SK-N-SH (cell line): ENCODE measurements around the gene SFXN5. TPM values are rescaled to one million over a fixed set of nuclear protein-coding genes. Genes with fewer than 3 reads are reported as not detected.

Experiments used
- CTCF ChIA-PET: fragments of 300-600, 350-600 bp; formaldehyde crosslinking; extraction: SDS; loops from one replicate; lab custom pipeline; 2021; lab: Yijun Ruan, JAX
- POLR2A ChIA-PET: fragments of 350-600 bp; sonication (Branson Sonifier 250); formaldehyde crosslinking; extraction: SDS; loops from one replicate; lab custom pipeline; 2020; ENCODE audit warnings: antibody characterized with exemption, inconsistent platforms; lab: Yijun Ruan, JAX
- DNase-seq: peaks from one replicate; pipeline ENCODE4 v3.0.0; 2012
- H2AFZ ChIP-seq: fragments of 200-600 bp; sonication (generic); 2 replicates; pipeline ENCODE4 v1.8.1; 2016; ENCODE audit warnings: antibody characterized with exemption, mild to moderate bottlenecking, low read depth
- H3F3A ChIP-seq: fragments of 200-600 bp; sonication (generic); replicated peaks from 2 replicates; pipeline ENCODE3; 2016; ENCODE audit warnings: antibody characterized with exemption, mild to moderate bottlenecking; ENCODE audit not compliant: insufficient read depth
- H3K27ac ChIP-seq, 2 experiments: fragments of 200-500 bp in 1 of 2; fragments of 200-600 bp in 1 of 2; sonication (Bioruptor generic) in 1 of 2; sonication (generic), shearing (Covaris generic) in 1 of 2; 2 replicates each; pipeline versions ENCODE4 v1.5.1 to v1.6.1; 2014 to 2016; ENCODE audit warnings: low read depth in 2 of 2, inconsistent platforms in 1 of 2, low read length in 1 of 2, mild to moderate bottlenecking in 1 of 2, mixed read lengths in 1 of 2
- H3K27me3 ChIP-seq: fragments of 200-600 bp; sonication (generic), shearing (Covaris generic); 2 replicates; pipeline ENCODE4 v1.6.1; 2016; ENCODE audit warnings: mixed run types; ENCODE audit not compliant: insufficient read depth
- H3K36me3 ChIP-seq, 2 experiments: fragments of 200-500 bp in 1 of 2; fragments of 200-600 bp in 1 of 2; sonication (Bioruptor generic) in 1 of 2; sonication (generic) in 1 of 2; replicated peaks in 1 of 2; 2 replicates each; pipeline versions ENCODE3 to v1.5.1; 2014 to 2016; ENCODE audit warnings: low read length in 1 of 2, mild to moderate bottlenecking in 1 of 2; ENCODE audit not compliant: insufficient read depth in 2 of 2, control insufficient read depth in 1 of 2
- H3K4me1 ChIP-seq, 2 experiments: fragments of 200-500 bp in 1 of 2; fragments of 200-600 bp in 1 of 2; sonication (Bioruptor generic) in 1 of 2; sonication (generic), shearing (Covaris generic) in 1 of 2; 2 replicates each; pipeline versions ENCODE4 v1.5.1 to v1.6.1; 2014 to 2016; ENCODE audit warnings: low read depth in 1 of 2, low read length in 1 of 2, mixed run types in 1 of 2; ENCODE audit not compliant: insufficient read depth in 2 of 2, control insufficient read depth in 1 of 2
- H3K4me2 ChIP-seq: fragments of 200-600 bp; sonication (generic), shearing (Covaris generic); 2 replicates; pipeline ENCODE4 v1.6.1; 2017; ENCODE audit warnings: mixed run types
- H3K4me3 ChIP-seq, 2 experiments: fragments of 200-500 bp in 1 of 2; fragments of 200-600 bp in 1 of 2; sonication (Bioruptor generic) in 1 of 2; sonication (generic), shearing (Covaris generic) in 1 of 2; 2 replicates each; pipeline versions ENCODE4 v1.5.1 to v1.8.1; 2014 to 2016; ENCODE audit warnings: low read depth in 2 of 2, inconsistent platforms in 1 of 2, low read length in 1 of 2, mild to moderate bottlenecking in 1 of 2, mixed read lengths in 1 of 2, moderate library complexity in 1 of 2
- H3K79me2 ChIP-seq: fragments of 200-600 bp; sonication (generic); 2 replicates; pipeline ENCODE4 v1.8.1; 2017; ENCODE audit warnings: mild to moderate bottlenecking; ENCODE audit not compliant: insufficient read depth
- H3K9ac ChIP-seq: fragments of 200-600 bp; sonication (generic); 2 replicates; pipeline ENCODE4 v1.6.1; 2017; ENCODE audit warnings: mixed run types
- H3K9me2 ChIP-seq: fragments of 200-600 bp; sonication (generic); 2 replicates; pipeline ENCODE4 v1.6.1; 2017; ENCODE audit warnings: mixed run types
- H3K9me3 ChIP-seq: fragments of 200-600 bp; sonication (generic); 2 replicates; pipeline ENCODE4 v1.6.1; 2017; ENCODE audit warnings: mixed run types, mild to moderate bottlenecking, moderate library complexity
- H4K20me1 ChIP-seq: fragments of 200-600 bp; sonication (generic); 2 replicates; pipeline ENCODE4 v1.6.1; 2017; ENCODE audit warnings: mild to moderate bottlenecking, mixed run types; ENCODE audit not compliant: insufficient read depth
- EP300 ChIP-seq, 2 experiments: IDR thresholded peaks; 2 replicates each; pipeline versions ENCODE4 v1.4.0 to v1.6.1; 2012; ENCODE audit warnings: borderline replicate concordance in 1 of 2, low read depth in 1 of 2, low read length in 1 of 2
- FOSL2 ChIP-seq: IDR thresholded peaks from 2 replicates; pipeline ENCODE4 v1.4.0; 2012; ENCODE audit warnings: low read depth, mild to moderate bottlenecking, moderate library complexity, borderline replicate concordance
- FOXJ3 ChIP-seq: sonication (generic); formaldehyde crosslinking; IDR thresholded peaks from 2 replicates; pipeline ENCODE4 v1.5.1; 2020; ENCODE audit warnings: mild to moderate bottlenecking, missing genetic modification reagents
- GABPA ChIP-seq: IDR thresholded peaks from 2 replicates; pipeline ENCODE4 v1.4.0; 2012; ENCODE audit warnings: low read depth, mild to moderate bottlenecking
- GATA2 ChIP-seq: sonication (generic); formaldehyde crosslinking; IDR thresholded peaks from 2 replicates; pipeline ENCODE4 v1.5.0; 2020; ENCODE audit warnings: mild to moderate bottlenecking, missing genetic modification reagents
- NRF1 ChIP-seq: IDR thresholded peaks from 2 replicates; pipeline ENCODE4 v1.6.1; 2012; ENCODE audit warnings: low read depth, mild to moderate bottlenecking, low read length
- RCOR1 ChIP-seq: fragments of 150-350 bp; IDR thresholded peaks from 2 replicates; pipeline ENCODE4 v1.6.1; 2017; ENCODE audit warnings: antibody characterized with exemption, low read length
- RXRA ChIP-seq: IDR thresholded peaks from 2 replicates; pipeline ENCODE4 v1.4.0; 2012; ENCODE audit warnings: low read depth, mild to moderate bottlenecking, borderline replicate concordance
- SMC3 ChIP-seq: IDR thresholded peaks from 2 replicates; pipeline ENCODE4 v1.6.1; 2012; ENCODE audit warnings: low read depth, low read length, improper control_type of control experiment
- TCF12 ChIP-seq: IDR thresholded peaks from 2 replicates; pipeline ENCODE4 v1.4.0; 2012
- TEAD4 ChIP-seq: IDR thresholded peaks from 2 replicates; pipeline ENCODE4 v1.4.0; 2012; ENCODE audit warnings: mild to moderate bottlenecking, borderline replicate concordance; ENCODE audit not compliant: insufficient read depth
- WGBS: methylation state at CpG from one replicate; pipeline ENCODE4 v1.1.6; 2017; ENCODE audit warnings: low lambda C conversion rate; 5-methylcytosine and 5-hydroxymethylcytosine counted together
- polyA plus RNA-seq, 3 experiments: library from polyadenylated mRNA; depleted of rRNA; stranded (reverse); fragments of >200 nt; gene quantifications; 2 replicates each; pipeline ENCODE4 v1.2.3, GENCODE V29; 2012
- TF ChIP-seq, protein P1 (sequence below): fragments of 200-600 bp; sonication (generic); IDR thresholded peaks from 2 replicates; pipeline ENCODE4 v1.6.1; 2017; ENCODE audit warnings: antibody characterized with exemption, mild to moderate bottlenecking, moderate library complexity
- TF ChIP-seq, protein P2 (sequence below): IDR thresholded peaks from 2 replicates; pipeline ENCODE4; 2012
- TF ChIP-seq, protein P3 (sequence below): IDR thresholded peaks from 2 replicates; pipeline ENCODE4 v1.4.0; 2012; ENCODE audit warnings: low read depth, borderline replicate concordance
- TF ChIP-seq, protein P4 (sequence below): IDR thresholded peaks from 2 replicates; pipeline ENCODE4 v1.4.0; 2012; ENCODE audit warnings: low read depth, borderline replicate concordance

The SFXN5 gene
- polyA plus RNA-seq, 1 of the 3 experiments (the other 2 are of a cell fraction) = 9.9 TPM

DNA sequence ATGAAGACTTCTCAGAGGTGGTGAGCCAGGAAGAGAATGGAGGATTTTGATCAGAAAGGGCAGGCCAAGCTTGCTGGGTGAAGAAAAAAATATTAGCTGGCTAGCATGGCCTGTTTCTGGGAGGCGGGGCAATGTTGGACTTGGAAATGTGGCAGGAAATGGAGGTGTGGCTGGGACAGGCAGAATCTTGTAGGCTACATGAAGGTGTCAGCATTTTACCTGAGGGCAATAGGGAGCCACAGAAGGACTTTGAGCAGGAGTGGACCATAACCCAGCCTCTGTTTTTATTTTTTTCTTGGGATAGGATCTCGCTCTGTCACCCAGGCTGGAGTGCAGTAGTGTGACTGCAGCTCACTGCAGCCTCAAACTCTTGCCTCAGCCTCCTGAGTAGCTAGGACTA is 122.5 kb downstream of the SFXN5 start:
- TF ChIP-seq RCOR1 (no peak), GATA2 (CRISPR knock-in tag) (no peak), FOSL2 (no peak), NRF1 (no peak), FOXJ3 (CRISPR knock-in tag) (no peak), RXRA (no peak)
- TF ChIP-seq, protein P1, sequence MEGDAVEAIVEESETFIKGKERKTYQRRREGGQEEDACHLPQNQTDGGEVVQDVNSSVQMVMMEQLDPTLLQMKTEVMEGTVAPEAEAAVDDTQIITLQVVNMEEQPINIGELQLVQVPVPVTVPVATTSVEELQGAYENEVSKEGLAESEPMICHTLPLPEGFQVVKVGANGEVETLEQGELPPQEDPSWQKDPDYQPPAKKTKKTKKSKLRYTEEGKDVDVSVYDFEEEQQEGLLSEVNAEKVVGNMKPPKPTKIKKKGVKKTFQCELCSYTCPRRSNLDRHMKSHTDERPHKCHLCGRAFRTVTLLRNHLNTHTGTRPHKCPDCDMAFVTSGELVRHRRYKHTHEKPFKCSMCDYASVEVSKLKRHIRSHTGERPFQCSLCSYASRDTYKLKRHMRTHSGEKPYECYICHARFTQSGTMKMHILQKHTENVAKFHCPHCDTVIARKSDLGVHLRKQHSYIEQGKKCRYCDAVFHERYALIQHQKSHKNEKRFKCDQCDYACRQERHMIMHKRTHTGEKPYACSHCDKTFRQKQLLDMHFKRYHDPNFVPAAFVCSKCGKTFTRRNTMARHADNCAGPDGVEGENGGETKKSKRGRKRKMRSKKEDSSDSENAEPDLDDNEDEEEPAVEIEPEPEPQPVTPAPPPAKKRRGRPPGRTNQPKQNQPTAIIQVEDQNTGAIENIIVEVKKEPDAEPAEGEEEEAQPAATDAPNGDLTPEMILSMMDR = no peak
- TF ChIP-seq, protein P2, sequence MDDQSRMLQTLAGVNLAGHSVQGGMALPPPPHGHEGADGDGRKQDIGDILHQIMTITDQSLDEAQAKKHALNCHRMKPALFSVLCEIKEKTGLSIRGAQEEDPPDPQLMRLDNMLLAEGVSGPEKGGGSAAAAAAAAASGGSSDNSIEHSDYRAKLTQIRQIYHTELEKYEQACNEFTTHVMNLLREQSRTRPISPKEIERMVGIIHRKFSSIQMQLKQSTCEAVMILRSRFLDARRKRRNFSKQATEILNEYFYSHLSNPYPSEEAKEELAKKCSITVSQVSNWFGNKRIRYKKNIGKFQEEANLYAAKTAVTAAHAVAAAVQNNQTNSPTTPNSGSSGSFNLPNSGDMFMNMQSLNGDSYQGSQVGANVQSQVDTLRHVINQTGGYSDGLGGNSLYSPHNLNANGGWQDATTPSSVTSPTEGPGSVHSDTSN = no peak
- TF ChIP-seq, protein P3, sequence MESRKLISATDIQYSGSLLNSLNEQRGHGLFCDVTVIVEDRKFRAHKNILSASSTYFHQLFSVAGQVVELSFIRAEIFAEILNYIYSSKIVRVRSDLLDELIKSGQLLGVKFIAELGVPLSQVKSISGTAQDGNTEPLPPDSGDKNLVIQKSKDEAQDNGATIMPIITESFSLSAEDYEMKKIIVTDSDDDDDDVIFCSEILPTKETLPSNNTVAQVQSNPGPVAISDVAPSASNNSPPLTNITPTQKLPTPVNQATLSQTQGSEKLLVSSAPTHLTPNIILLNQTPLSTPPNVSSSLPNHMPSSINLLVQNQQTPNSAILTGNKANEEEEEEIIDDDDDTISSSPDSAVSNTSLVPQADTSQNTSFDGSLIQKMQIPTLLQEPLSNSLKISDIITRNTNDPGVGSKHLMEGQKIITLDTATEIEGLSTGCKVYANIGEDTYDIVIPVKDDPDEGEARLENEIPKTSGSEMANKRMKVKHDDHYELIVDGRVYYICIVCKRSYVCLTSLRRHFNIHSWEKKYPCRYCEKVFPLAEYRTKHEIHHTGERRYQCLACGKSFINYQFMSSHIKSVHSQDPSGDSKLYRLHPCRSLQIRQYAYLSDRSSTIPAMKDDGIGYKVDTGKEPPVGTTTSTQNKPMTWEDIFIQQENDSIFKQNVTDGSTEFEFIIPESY = no peak

DNA sequence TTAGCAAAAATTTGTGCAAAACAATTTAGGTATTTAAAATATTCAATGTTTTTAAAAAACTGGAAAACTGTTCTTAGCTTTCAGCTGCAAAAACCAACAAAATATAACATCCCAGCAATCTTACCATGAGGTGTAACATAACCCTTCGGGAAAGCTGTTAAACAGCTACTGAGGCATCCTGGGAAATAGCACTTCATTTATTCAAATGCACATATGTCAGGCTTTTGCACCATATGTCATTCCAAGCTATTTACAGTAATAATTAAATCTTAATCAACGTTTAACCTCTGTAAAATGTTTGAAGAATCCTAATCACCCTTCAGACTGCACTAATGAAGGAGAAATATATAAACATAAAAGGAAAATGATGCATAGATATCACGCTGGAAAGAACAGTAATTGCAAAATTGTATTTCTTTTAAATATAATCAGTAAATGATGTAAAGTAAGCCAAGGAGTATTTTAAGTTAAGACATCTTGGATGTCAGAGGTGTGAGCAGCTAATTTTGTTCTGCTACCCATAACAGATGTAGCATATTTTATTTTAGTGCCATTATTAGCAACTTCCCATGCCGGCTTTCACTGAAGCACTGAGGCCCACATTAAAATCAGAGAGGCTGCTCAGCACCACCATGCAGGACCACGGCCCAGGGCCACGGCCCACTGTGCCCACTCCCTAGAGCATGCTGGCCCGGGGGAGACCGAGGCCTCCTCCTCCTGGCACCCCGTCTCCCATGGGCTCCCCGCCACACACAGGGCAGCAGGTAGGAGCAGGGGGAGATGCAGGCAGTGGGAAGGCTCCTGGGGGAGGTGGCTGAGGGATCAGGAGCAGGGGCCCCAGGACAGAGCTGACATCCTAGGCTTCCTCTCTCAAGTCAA is 123.3 kb downstream of the SFXN5 start:
- H3K27me3 ChIP-seq = no peaks in the 10 kb centered on the region
- no peak overlapping the region for H3K4me2 ChIP-seq
- H3K9me3 ChIP-seq = no peaks in the 10 kb centered on the region
- TF ChIP-seq TCF12 (no peak), SMC3 (no peak), GABPA (no peak), TEAD4 (no peak), EP300 (IDR thresholded peaks at IDR 0.05; ENCODE audit: borderline replicate concordance in 1 of 2, low read depth in 1 of 2, low read length in 1 of 2) (no peak)
- TF ChIP-seq, protein P4, sequence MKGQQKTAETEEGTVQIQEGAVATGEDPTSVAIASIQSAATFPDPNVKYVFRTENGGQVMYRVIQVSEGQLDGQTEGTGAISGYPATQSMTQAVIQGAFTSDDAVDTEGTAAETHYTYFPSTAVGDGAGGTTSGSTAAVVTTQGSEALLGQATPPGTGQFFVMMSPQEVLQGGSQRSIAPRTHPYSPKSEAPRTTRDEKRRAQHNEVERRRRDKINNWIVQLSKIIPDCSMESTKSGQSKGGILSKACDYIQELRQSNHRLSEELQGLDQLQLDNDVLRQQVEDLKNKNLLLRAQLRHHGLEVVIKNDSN = no peak
- TF ChIP-seq, protein P2 = no peak
- TF ChIP-seq, protein P1 = no peak
- TF ChIP-seq, all 33 proteins: peak for 0
- Histone ChIP-seq H3K9ac (no peak overlapping the region), H3K4me3 (no peak overlapping the region), H3K79me2 (no peaks in the 10 kb centered on the region), H2AFZ (no peak overlapping the region), H3K27ac (no peak overlapping the region), H3K9me2 (no peaks in the 10 kb centered on the region), H3K36me3 (no peaks in the 10 kb centered on the region), H3K4me1 (no peaks in the 10 kb centered on the region), H3F3A (no peaks in the 10 kb centered on the region), H4K20me1 (no peaks in the 10 kb centered on the region)
- CTCF ChIA-PET = interaction anchor here (0.7 to 1.0 kb wide), 3 partner anchors 25 to 228 kb away, joined by 3 to 6 read pairs (median 4); partner anchors contain the start of gene SPR
- POLR2A ChIA-PET = no interaction called here
- 89% methylated on average over 7 of the region's 10 CpGs for WGBS
- no peak for DNase-seq

More for the DNA sequence above, 122.5 kb downstream of the SFXN5 start:
- no peak for DNase-seq
- no peaks in the 10 kb centered on the region for H3F3A ChIP-seq
- no peaks in the 10 kb centered on the region for H3K9me3 ChIP-seq
- no peak overlapping the region for H3K9ac ChIP-seq
- WGBS = 100% methylated on average over 2 of the region's 2 CpGs
- ChIA-PET POLR2A (no interaction called here), CTCF (interaction anchor here (2.3 kb wide), 1 partner anchor 56 kb away, joined by 9 read pairs; no protein-coding TSS in a partner anchor)
- H4K20me1 ChIP-seq = no peaks in the 10 kb centered on the region
- H3K9me2 ChIP-seq = no peaks in the 10 kb centered on the region
- H3K4me1 ChIP-seq = no peaks in the 10 kb centered on the region
- no peak overlapping the region for H3K4me3 ChIP-seq
- H3K36me3 ChIP-seq = no peaks in the 10 kb centered on the region
- H2AFZ ChIP-seq = no peak overlapping the region
- H3K27me3 ChIP-seq = no peaks in the 10 kb centered on the region
- no peaks in the 10 kb centered on the region for H3K79me2 ChIP-seq
- no peak overlapping the region for H3K27ac ChIP-seq
- H3K4me2 ChIP-seq = no peak overlapping the region
